H1 (cell line): ENCODE measurements around the gene CISD1. TPM values are rescaled to one million over a fixed set of nuclear protein-coding genes. Genes with fewer than 3 reads are reported as not detected.

Source experiments
- BCL11A ChIP-seq, 2 experiments: IDR thresholded peaks; one replicate each; pipeline ENCODE4 v1.6.1; 2011; ENCODE audit warnings: low read depth in 2 of 2, low read length in 2 of 2, mild to moderate bottlenecking in 2 of 2
- HDAC6 ChIP-seq: IDR thresholded peaks from one replicate; pipeline ENCODE4 v1.7.1; 2012; ENCODE audit warnings: low read depth, mild to moderate bottlenecking, inconsistent platforms, low read length, moderate library complexity
- SP1 ChIP-seq: IDR thresholded peaks from 2 replicates; pipeline ENCODE4 v1.6.1; 2011; ENCODE audit warnings: low read depth, low read length
- TEAD4 ChIP-seq: IDR thresholded peaks from 2 replicates; pipeline ENCODE4 v1.6.1; 2012; ENCODE audit warnings: low read depth, low read length, inconsistent platforms, mixed read lengths
- polyA plus RNA-seq, 7 experiments: library from polyadenylated mRNA; depleted of rRNA in 3 of 7; stranded (reverse) in 5 of 7; unstranded in 2 of 7; fragments of >200 nt in 5 of 7; fragments of 200-250 nt in 2 of 7; gene quantifications; 1 replicate in 5 of 7; 2 replicates in 1 of 7; 4 replicates in 1 of 7; pipeline versions ENCODE4 v1.2.1 to v1.2.3, GENCODE V29; 2011 to 2013; ENCODE audit warnings: missing spikeins in 2 of 7, mixed read lengths in 2 of 7
- total RNA-seq: library from RNA; stranded (reverse); fragmentation: NEBNext Ultra II Directional; extraction: Animal tissue kit (Norgen Biotek cat#: 25700); gene quantifications from 2 replicates; pipeline ENCODE4 v1.2.1, GENCODE V29; 2021

CISD1 gene
- total and polyA plus RNA-seq, 2 of the 8 experiments (the other 6 are each of a cell fraction or from before 2014, with no cell fraction given) = 22.6 to 43.2 TPM

DNA sequence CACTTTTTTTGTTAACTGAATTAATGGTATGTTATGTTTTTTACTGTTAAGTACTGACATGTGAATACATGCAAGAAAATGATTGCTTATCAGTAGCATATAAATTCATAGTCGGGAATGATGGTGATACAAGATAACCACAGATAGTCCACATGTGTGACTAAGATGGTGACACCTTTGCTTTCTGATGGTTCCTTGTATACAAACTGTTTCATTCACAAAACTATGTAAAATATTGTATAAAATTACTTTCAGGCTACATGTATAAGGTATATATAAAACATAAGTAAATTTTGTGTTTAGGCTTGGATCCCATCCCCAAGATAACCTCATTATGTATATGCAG is 10.0 kb downstream of the CISD1 start (continued):
- TF ChIP-seq TEAD4 (no peak), BCL11A (IDR thresholded peaks at IDR 0.05; ENCODE audit: low read depth in 2 of 2, low read length in 2 of 2) (no peak), SP1 (no peak), HDAC6 (no peak)
